Measurements from ENCODE around the gene ADGRF3.

ADGRF3 gene

DNA sequence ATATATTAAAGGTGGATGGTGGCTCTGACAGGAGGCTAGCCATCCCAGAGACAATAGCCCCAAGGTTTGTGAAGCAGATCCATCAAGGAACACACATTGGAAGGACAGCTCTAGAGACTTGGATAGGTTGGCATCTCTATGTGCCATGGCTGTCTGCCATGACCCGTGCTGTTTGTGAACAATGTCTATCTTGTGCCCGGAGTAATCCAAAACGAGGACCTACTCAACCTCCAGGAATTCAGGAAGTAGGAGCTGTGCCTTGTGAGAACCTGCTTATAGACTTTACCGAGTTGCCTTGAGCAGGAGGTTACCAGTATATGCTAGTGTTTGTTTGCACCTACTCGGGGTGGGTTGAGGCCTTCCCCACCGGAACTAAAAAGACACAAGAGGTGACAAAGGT is 43.7 kb downstream of the ADGRF3 start:
- TF ChIP-seq, protein P1, sequence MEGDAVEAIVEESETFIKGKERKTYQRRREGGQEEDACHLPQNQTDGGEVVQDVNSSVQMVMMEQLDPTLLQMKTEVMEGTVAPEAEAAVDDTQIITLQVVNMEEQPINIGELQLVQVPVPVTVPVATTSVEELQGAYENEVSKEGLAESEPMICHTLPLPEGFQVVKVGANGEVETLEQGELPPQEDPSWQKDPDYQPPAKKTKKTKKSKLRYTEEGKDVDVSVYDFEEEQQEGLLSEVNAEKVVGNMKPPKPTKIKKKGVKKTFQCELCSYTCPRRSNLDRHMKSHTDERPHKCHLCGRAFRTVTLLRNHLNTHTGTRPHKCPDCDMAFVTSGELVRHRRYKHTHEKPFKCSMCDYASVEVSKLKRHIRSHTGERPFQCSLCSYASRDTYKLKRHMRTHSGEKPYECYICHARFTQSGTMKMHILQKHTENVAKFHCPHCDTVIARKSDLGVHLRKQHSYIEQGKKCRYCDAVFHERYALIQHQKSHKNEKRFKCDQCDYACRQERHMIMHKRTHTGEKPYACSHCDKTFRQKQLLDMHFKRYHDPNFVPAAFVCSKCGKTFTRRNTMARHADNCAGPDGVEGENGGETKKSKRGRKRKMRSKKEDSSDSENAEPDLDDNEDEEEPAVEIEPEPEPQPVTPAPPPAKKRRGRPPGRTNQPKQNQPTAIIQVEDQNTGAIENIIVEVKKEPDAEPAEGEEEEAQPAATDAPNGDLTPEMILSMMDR (IDR thresholded peaks at IDR 0.05; ENCODE audit: borderline replicate concordance, insufficient read depth, low read depth, low read length): no peak

DNA sequence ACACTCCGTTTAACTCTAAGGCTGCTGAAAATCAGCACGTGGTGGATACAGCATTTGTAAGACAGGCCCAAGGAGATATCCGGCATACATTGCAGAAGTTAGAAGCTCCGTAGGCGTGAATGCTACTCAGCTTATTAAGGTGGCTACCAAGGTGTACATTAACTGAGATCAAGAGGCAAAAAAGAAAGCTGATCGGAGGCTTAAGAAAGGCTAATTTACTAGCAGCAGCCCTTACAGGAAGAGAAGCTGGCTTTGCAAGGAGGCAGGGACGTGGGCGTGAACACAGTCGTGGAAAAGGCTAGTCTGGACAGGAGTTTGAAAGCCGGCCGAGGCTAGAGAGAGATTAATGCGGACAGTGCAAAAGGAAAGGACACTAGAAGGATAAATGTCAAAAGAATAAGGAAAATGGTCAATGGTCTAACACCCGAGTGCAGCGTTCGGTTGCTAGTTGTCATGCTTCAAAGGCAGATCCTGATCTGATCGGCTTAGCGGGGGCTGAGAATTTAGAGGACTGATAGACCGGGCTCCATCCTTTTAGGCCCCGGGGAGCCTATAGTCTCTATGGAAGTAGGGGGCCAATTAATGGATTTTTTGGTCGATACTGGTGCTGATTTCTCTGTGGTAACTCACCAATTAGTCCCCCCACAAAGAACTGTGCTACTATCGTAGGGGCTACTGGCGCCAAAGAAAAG is 46.2 kb downstream of the ADGRF3 start:
- H3K4me3 ChIP-seq (ENCODE audit: low read depth, low read length): no peak overlapping the region

More for the DNA sequence above, 43.7 kb downstream of the ADGRF3 start:
- no peak overlapping the region for H3K4me3 ChIP-seq (ENCODE audit: low read depth, low read length)

DNA sequence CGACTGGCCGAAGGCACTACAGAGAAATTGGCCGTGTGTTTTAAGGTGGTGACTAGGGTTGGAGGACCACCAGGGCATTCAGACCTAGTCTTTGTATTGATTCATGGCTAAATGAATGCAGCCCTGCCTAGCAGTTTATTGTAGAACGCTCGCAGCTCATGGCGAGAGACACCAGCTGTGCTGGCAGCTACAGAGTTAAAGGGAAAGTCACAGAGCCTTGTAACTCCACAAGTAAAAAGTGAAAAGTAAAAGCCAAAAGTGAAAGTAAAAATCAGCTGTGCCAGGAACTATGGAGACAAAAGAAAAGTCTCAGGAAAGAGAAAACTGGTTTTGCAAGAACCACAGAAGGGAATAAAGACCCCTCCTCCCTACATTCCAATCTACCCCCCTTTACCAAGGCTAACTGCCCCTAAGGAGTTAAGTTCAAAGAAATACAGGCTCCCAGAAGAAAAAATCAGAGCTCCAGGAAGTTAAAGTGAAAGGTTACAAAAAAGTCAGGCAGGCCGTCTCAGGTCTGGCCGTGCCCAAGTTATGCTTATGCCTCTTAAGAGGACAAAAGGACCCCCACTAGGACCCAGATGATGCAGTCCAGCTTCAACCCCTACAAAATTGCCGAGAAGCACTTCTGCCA is 47.0 kb downstream of the ADGRF3 start:
- peak overlapping the region; percentile 49 for H3K4me3 ChIP-seq (ENCODE audit: low read depth, low read length)
- TF ChIP-seq, protein P1 (IDR thresholded peaks at IDR 0.05; ENCODE audit: borderline replicate concordance, insufficient read depth, low read depth, low read length): no peak

More for the DNA sequence above, 46.2 kb downstream of the ADGRF3 start:
- TF ChIP-seq, protein P1 (IDR thresholded peaks at IDR 0.05; ENCODE audit: borderline replicate concordance, insufficient read depth, low read depth, low read length): no peak

DNA sequence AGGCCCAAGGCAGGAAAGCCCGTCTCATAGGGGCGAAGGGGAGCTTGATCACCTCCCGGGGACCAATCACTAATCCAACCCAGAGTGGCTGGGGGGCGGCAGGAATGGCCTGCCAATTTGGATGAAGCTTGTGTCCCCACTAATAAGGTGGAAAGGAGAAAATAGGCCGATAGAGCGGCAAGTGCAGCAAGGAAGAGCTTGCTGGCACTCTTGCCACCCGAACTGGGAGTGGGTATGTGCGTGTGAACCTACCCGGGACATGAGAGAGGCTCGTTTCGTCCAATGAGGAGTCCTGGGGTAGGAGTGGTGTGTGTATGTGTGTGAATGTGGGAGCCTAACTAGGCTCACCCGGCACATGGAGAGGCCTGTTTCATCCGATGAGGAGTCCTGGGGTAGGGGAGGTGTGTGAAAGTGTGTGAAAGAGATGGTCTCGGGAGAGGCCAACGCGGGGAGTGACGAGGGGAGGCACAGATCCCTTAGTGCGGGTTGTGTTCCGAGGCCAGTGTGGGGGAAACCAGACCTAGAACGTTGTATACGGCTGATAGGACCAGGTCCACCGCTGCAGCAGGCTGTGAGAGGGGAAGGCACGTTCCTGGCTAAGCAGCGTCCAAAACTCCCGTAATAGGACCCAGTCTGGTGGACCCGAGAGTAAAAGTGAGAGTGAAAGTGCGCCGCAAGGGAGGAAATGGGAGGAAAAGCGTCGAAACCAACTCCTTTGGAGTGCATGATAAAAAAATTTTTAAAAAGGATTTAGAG is 47.8 kb downstream of the ADGRF3 start:
- TF ChIP-seq, protein P1 (IDR thresholded peaks at IDR 0.05; ENCODE audit: borderline replicate concordance, insufficient read depth, low read depth, low read length): no peak
- peak overlapping the region; percentile 49 for H3K4me3 ChIP-seq (ENCODE audit: low read depth, low read length)

DNA sequence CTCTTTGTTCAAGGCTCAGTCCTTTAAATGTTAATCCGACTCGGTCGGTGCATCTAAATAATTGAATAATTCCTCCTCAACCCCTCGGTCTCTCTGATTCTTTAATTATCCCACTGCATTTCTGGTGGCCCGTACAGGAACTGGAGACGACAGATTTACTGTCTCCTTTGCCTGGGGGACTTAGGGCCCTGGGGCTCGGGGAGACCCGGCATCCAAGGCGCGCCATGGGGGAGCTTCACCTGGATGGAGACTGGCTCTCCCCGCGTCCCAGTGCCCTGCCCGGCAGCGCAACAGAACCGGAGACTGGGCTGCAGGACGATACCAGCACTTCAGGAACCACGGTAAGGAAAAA is 48.3 kb downstream of the ADGRF3 start:
- no peak overlapping the region for H3K4me3 ChIP-seq (ENCODE audit: low read depth, low read length)
- TF ChIP-seq, protein P1 (IDR thresholded peaks at IDR 0.05; ENCODE audit: borderline replicate concordance, insufficient read depth, low read depth, low read length): no peak

DNA sequence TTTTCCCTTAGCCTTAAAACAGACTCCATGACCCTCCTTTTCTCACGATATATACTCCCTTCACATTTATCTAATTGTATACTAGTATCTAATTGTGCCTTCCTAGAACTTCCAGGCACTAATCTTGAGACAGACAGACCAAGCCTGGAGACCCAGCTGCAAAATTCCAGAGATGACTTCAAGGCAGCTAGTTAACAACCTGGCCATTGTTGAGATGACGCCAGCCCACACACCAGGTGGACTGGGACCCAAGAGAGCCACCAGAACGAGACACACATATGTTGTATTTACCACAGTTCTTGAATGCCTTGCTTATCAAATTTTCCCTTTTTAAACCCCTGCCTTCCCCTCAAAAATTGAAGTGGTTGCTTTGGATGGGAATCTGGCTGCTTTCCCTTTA is 49.5 kb downstream of the ADGRF3 start:
- H3K4me3 ChIP-seq (ENCODE audit: low read depth, low read length): no peak overlapping the region
- TF ChIP-seq, protein P1 (IDR thresholded peaks at IDR 0.05; ENCODE audit: borderline replicate concordance, insufficient read depth, low read depth, low read length): no peak
